Progenitor cell of endocrine pancreas (in vitro differentiated cells): Measurements from ENCODE around the gene PPP2R2D. TPM values are rescaled to one million over a fixed set of nuclear protein-coding genes. Genes with fewer than 3 reads are reported as not detected.

Experiments
- DNase-seq: peaks from one replicate; pipeline ENCODE4 v3.0.0; 2021; ENCODE audit warnings: low spot score; ENCODE audit not compliant: unreplicated experiment
- H3K27ac Mint-ChIP-seq: 2 replicates; pipeline ENCODE4 v1.8.0; 2021; ENCODE audit warnings: mild to moderate bottlenecking, moderate library complexity, mixed read lengths
- H3K27me3 Mint-ChIP-seq: 2 replicates; pipeline ENCODE4 v1.8.0; 2021; ENCODE audit warnings: mixed read lengths
- H3K36me3 Mint-ChIP-seq: 2 replicates; pipeline ENCODE4 v1.8.0; 2022; ENCODE audit warnings: mixed read lengths; ENCODE audit not compliant: insufficient read depth
- H3K4me1 Mint-ChIP-seq: 2 replicates; pipeline ENCODE4 v1.8.0; 2021; ENCODE audit warnings: low read depth, mixed read lengths
- H3K4me3 Mint-ChIP-seq: 2 replicates; pipeline ENCODE4 v1.8.0; 2021; ENCODE audit warnings: low read depth, mild to moderate bottlenecking, moderate library complexity, mixed read lengths
- H3K9me3 Mint-ChIP-seq: 2 replicates; pipeline ENCODE4 v1.8.0; 2021; ENCODE audit warnings: low read depth, mixed read lengths
- CTCF ChIP-seq: fragments of 200-600 bp; sonication (generic); IDR thresholded peaks from one replicate; pipeline ENCODE4 v1.5.0; 2021; ENCODE audit warnings: antibody characterized with exemption, mild to moderate bottlenecking; ENCODE audit not compliant: unreplicated experiment
- total RNA-seq: library from RNA; stranded (reverse); gene quantifications from 2 replicates; pipeline ENCODE4 v1.2.1, GENCODE V29; 2021

The PPP2R2D gene
- total RNA-seq, 1 donor from 2014 or later, result 43.6 TPM

- H3K4me1 Mint-ChIP-seq, result no peaks in the 10 kb centered on the region
- no peaks in the 10 kb centered on the region for H3K9me3 Mint-ChIP-seq
- H3K27ac Mint-ChIP-seq, result no peak overlapping the region
- DNase-seq, result no peak
- peaks cover 16% of the 10 kb centered on the region for H3K27me3 Mint-ChIP-seq
- TF ChIP-seq CTCF, result no peak
- no peak overlapping the region for H3K4me3 Mint-ChIP-seq
- H3K36me3 Mint-ChIP-seq, result no peaks in the 10 kb centered on the region
Measured at GRCh38 chr10:131858118-131858515, 42.7 kb upstream of the PPP2R2D start.

GRCh38 chr10:131858583-131859340 lies 42.0 kb upstream of the PPP2R2D start:
- no peak for DNase-seq
- H3K27me3 Mint-ChIP-seq, result peaks cover 16% of the 10 kb centered on the region
- no peaks in the 10 kb centered on the region for H3K36me3 Mint-ChIP-seq

GRCh38 chr10:131859341-131860020 lies 41.3 kb upstream of the PPP2R2D start:
- no peak for TF ChIP-seq CTCF
- peak; percentile 2 for DNase-seq
- Mint-ChIP-seq H3K4me1 (no peaks in the 10 kb centered on the region), H3K27ac (no peak overlapping the region), H3K27me3 (peaks cover 16% of the 10 kb centered on the region), H3K9me3 (no peaks in the 10 kb centered on the region), H3K36me3 (no peaks in the 10 kb centered on the region), H3K4me3 (no peak overlapping the region)

More at GRCh38 chr10:131858583-131859340, 42.0 kb upstream of the PPP2R2D start:
- no peaks in the 10 kb centered on the region for H3K9me3 Mint-ChIP-seq
- no peaks in the 10 kb centered on the region for H3K4me1 Mint-ChIP-seq
- no peak overlapping the region for H3K4me3 Mint-ChIP-seq
- no peak overlapping the region for H3K27ac Mint-ChIP-seq
- no peak for TF ChIP-seq CTCF

DNA sequence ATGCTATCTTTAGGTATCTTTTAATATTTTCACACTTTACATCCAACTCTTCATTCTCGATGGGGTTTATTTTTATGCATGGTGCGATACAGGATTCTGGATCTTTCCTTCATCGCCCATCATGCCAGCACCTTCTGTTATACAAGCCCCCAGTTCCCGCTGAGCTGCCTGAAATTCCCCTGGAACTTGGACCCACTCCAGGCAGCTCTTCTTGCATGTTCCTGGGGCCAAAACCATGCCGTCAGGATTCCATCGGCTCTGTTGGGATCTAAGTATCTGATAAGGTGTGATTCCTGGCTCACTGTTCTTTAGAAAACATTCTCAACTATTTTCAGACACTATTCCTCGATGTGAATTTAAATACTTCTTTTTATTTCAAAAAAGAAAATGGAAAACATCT lies 40.5 kb upstream of the PPP2R2D start:
- Mint-ChIP-seq H3K4me3 (no peak overlapping the region), H3K36me3 (no peaks in the 10 kb centered on the region), H3K27me3 (peaks cover 16% of the 10 kb centered on the region), H3K4me1 (no peaks in the 10 kb centered on the region), H3K9me3 (no peaks in the 10 kb centered on the region), H3K27ac (no peak overlapping the region)
- DNase-seq, result no peak
- no peak for TF ChIP-seq CTCF

- Mint-ChIP-seq H3K4me1 (no peaks in the 10 kb centered on the region), H3K36me3 (no peaks in the 10 kb centered on the region), H3K27me3 (peaks cover 16% of the 10 kb centered on the region), H3K9me3 (no peaks in the 10 kb centered on the region), H3K4me3 (no peak overlapping the region), H3K27ac (no peak overlapping the region)
- TF ChIP-seq CTCF, result peak; percentile 41
- no peak for DNase-seq
Measured at GRCh38 chr10:131860806-131861440, 39.9 kb upstream of the PPP2R2D start.
